Fibroblast of lung (primary cell): ENCODE measurements around the gene CNTNAP5. TPM values are rescaled to one million over a fixed set of nuclear protein-coding genes. Genes with fewer than 3 reads are reported as not detected.

ENCODE experiments used
- DNase-seq, 2 donors: peaks; one replicate each; pipeline versions ENCODE4 v3.0.0 to v3.0.0-alpha.2; 2010; ENCODE audit warnings: low read depth in 2 of 2
- H2AFZ ChIP-seq: 2 replicates; pipeline ENCODE4 v1.5.1; 2012; ENCODE audit warnings: low read length, control low read depth, inconsistent platforms
- H3K27ac ChIP-seq: 2 replicates; pipeline ENCODE4 v1.5.1; 2011; ENCODE audit warnings: low read length, control low read depth; ENCODE audit not compliant: insufficient read depth
- H3K27me3 ChIP-seq: 2 replicates; pipeline ENCODE4 v1.5.1; 2011; ENCODE audit warnings: mild to moderate bottlenecking, low read length; ENCODE audit not compliant: control insufficient read depth, insufficient read depth
- H3K36me3 ChIP-seq: 2 replicates; pipeline ENCODE4 v1.5.1; 2011; ENCODE audit warnings: low read length; ENCODE audit not compliant: control insufficient read depth, insufficient read depth
- H3K4me1 ChIP-seq: 2 replicates; pipeline ENCODE4 v1.5.1; 2011; ENCODE audit warnings: low read length; ENCODE audit not compliant: control insufficient read depth, insufficient read depth; ENCODE audit errors: extremely low read depth
- H3K4me2 ChIP-seq: 2 replicates; pipeline ENCODE4 v1.5.1; 2011; ENCODE audit warnings: low read length, control low read depth; ENCODE audit not compliant: insufficient read depth; ENCODE audit errors: extremely low read depth
- H3K4me3 ChIP-seq, 4 experiments: fragments of 200-600 bp in 1 of 4; sonication (generic) in 1 of 4; replicated peaks in 1 of 4; 2 replicates each; pipeline ENCODE4 v1.5.1; 2011 to 2016; ENCODE audit warnings: low read length in 4 of 4, low read depth in 3 of 4, mild to moderate bottlenecking in 3 of 4, control low read depth in 2 of 4, inconsistent platforms in 1 of 4, mixed read lengths in 1 of 4; ENCODE audit not compliant: insufficient read depth in 1 of 4; ENCODE audit errors: control extremely low read depth in 1 of 4
- H3K79me2 ChIP-seq: 2 replicates; pipeline ENCODE4 v1.5.1; 2012; ENCODE audit warnings: mild to moderate bottlenecking, low read length, inconsistent platforms; ENCODE audit not compliant: control insufficient read depth, insufficient read depth
- H3K9ac ChIP-seq: 2 replicates; pipeline ENCODE4 v1.5.1; 2011; ENCODE audit warnings: mild to moderate bottlenecking, low read length, control low read depth; ENCODE audit not compliant: insufficient read depth
- H3K9me3 ChIP-seq: 2 replicates; pipeline ENCODE4 v1.5.1; 2012; ENCODE audit warnings: low read depth, low read length; ENCODE audit not compliant: control insufficient read depth, insufficient read depth
- H4K20me1 ChIP-seq: 2 replicates; pipeline ENCODE4 v1.5.1; 2011; ENCODE audit warnings: low read length; ENCODE audit not compliant: control insufficient read depth, insufficient read depth; ENCODE audit errors: extremely low read depth
- EZH2 ChIP-seq: IDR thresholded peaks from 2 replicates; pipeline ENCODE4 v1.5.1; 2012; ENCODE audit warnings: low read length, control low read depth, mild to moderate bottlenecking; ENCODE audit errors: missing control alignments
- polyA plus RNA-seq, 2 donors: library from polyadenylated mRNA; depleted of rRNA in 1 of 2; stranded (reverse) in 1 of 2; unstranded in 1 of 2; fragments of >200 nt; gene quantifications; 2 replicates each; pipeline ENCODE4 v1.2.1, GENCODE V29; 2011 to 2012; ENCODE audit warnings: missing spikeins in 1 of 2
- total RNA-seq: library from RNA; depleted of rRNA; stranded (reverse); fragments of >200 nt; gene quantifications from 2 replicates; pipeline ENCODE4 v1.2.1, GENCODE V29; 2014
- TF ChIP-seq, protein P1 (sequence below), 2 donors: IDR thresholded peaks in 1 of 2; conservative IDR thresholded peaks in 1 of 2; 1 replicate in 1 of 2; 2 replicates in 1 of 2; pipeline ENCODE4 v1.5.1; 2011 to 2012; ENCODE audit warnings: low read length in 2 of 2, control low read depth in 1 of 2, inconsistent platforms in 1 of 2, low read depth in 1 of 2, mild to moderate bottlenecking in 1 of 2

Gene CNTNAP5
- total and polyA plus RNA-seq, 2 donors (not counting 1 experiment from before 2014, with no cell fraction given), result not detected

DNA sequence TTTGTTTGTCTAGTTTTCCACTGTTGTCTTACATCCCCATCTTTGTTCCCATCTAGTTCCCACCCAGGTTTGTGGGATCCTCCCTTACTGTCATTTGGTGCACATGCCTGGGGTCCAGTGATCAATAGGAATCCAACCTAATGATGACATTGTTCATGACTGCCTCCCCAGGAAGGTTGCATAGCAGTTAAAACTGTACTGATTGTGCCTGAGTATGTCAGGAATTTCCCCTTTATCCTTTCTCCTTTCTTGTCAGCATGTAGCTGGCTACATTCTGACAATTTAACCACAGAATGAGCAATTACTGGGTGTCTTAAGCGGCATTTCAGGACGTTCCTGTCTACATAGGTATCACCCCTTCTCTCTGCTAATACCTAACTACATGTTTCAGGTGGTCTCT is 653.0 kb downstream of the CNTNAP5 start:
- Histone ChIP-seq H3K27ac (no peak overlapping the region), H3K9ac (no peak overlapping the region), H3K4me3 (no peak overlapping the region), H3K4me1 (no peaks in the 10 kb centered on the region), H3K27me3 (no peaks in the 10 kb centered on the region), H2AFZ (no peak overlapping the region), H3K4me2 (no peak overlapping the region), H3K36me3 (no peaks in the 10 kb centered on the region), H3K9me3 (no peaks in the 10 kb centered on the region), H3K79me2 (no peaks in the 10 kb centered on the region), H4K20me1 (no peaks in the 10 kb centered on the region)
- DNase-seq, result peak in 1 of 2 donors; percentile 23
- TF ChIP-seq EZH2, result no peak
- TF ChIP-seq, protein P1, sequence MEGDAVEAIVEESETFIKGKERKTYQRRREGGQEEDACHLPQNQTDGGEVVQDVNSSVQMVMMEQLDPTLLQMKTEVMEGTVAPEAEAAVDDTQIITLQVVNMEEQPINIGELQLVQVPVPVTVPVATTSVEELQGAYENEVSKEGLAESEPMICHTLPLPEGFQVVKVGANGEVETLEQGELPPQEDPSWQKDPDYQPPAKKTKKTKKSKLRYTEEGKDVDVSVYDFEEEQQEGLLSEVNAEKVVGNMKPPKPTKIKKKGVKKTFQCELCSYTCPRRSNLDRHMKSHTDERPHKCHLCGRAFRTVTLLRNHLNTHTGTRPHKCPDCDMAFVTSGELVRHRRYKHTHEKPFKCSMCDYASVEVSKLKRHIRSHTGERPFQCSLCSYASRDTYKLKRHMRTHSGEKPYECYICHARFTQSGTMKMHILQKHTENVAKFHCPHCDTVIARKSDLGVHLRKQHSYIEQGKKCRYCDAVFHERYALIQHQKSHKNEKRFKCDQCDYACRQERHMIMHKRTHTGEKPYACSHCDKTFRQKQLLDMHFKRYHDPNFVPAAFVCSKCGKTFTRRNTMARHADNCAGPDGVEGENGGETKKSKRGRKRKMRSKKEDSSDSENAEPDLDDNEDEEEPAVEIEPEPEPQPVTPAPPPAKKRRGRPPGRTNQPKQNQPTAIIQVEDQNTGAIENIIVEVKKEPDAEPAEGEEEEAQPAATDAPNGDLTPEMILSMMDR (conservative IDR thresholded peaks at IDR 0.05 in 1 of 2, IDR thresholded peaks at IDR 0.05 in 1 of 2; ENCODE audit: low read depth in 1 of 2, low read length in 2 of 2), result no peak

DNA sequence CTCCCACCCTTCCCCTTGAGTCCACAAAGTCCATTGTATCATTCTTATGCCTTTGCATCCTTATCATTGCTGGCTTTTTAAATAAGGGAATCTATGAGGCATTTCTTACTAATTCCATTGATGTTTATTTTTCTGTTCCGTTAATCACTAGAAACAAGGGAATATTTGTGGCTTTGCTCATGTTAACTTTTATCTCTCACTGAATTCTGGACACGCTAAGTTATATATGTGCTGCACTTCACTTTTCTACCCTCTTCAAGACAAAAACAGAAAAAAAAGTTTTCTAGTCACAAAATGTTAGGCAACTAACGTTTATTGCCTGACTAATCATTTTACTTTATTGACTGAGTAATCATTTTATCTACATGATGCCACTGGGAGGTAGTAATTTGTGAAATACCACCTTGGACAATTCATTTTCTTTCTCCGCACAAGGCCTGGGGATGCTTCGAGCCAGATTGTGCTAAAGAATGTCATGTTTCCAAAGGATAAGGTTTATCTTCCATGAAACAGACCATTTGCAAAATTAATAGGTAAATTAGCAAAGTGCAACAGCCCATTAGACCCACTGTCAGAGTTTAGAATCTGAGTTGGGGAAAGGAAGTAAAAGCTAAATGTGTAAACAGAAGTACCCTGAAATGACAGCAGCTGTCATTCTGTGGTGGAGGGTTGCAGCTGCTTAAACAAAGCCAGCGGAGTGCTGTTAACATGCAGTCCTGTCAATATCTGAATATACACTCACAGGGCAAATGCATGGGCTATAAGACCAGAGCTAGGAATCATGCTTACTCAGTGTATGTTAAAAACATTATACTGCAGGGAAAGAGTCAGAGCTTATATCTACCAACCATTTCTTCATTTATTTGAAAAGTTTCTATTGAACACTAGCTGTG is 658.7 kb downstream of the CNTNAP5 start:
- Histone ChIP-seq H3K4me3 (no peak overlapping the region), H3K9me3 (no peaks in the 10 kb centered on the region), H3K9ac (no peak overlapping the region), H3K4me1 (no peaks in the 10 kb centered on the region), H3K4me2 (no peak overlapping the region), H3K79me2 (no peaks in the 10 kb centered on the region), H4K20me1 (no peaks in the 10 kb centered on the region), H3K36me3 (no peaks in the 10 kb centered on the region), H3K27ac (no peak overlapping the region), H3K27me3 (no peaks in the 10 kb centered on the region), H2AFZ (no peak overlapping the region)
- no peak for TF ChIP-seq EZH2
- TF ChIP-seq, protein P1 (conservative IDR thresholded peaks at IDR 0.05 in 1 of 2, IDR thresholded peaks at IDR 0.05 in 1 of 2; ENCODE audit: low read depth in 1 of 2, low read length in 2 of 2), result no peak
- peak; percentile 22 to 42 for DNase-seq

DNA sequence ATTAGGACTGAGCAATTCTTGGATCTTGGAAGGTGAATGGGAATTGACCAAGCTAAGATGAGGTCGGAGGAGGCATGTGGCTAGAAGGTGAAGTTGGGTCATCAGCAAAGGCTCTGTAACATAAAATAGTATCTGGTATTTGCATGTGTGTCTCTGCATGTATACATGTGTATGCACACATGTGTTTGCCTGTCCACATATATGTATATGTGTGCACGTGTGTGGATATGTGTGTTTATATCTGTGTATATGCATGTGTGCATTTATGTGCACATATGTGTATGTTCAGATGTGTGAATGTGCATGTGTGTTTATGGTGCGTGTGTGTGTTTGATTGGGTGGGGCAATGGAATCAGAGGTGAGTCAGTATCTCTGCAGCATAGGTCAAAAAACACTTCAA is 664.3 kb downstream of the CNTNAP5 start:
- no peak for DNase-seq
- no peak overlapping the region for H3K4me3 ChIP-seq
- TF ChIP-seq, protein P1 (conservative IDR thresholded peaks at IDR 0.05 in 1 of 2, IDR thresholded peaks at IDR 0.05 in 1 of 2; ENCODE audit: low read depth in 1 of 2, low read length in 2 of 2), result no peak
- TF ChIP-seq EZH2, result no peak
- H4K20me1 ChIP-seq, result no peaks in the 10 kb centered on the region
- no peaks in the 10 kb centered on the region for H3K4me1 ChIP-seq
- H3K4me2 ChIP-seq, result no peak overlapping the region
- H2AFZ ChIP-seq, result no peak overlapping the region
- no peaks in the 10 kb centered on the region for H3K79me2 ChIP-seq
- H3K36me3 ChIP-seq, result no peaks in the 10 kb centered on the region
- H3K9me3 ChIP-seq, result no peaks in the 10 kb centered on the region
- H3K9ac ChIP-seq, result no peak overlapping the region
- H3K27me3 ChIP-seq, result no peaks in the 10 kb centered on the region
- no peak overlapping the region for H3K27ac ChIP-seq
